Ovary (tissue), 3 donors: Measurements from ENCODE around the gene SRC.

Source experiments
- EP300 ChIP-seq: sonication (generic); formaldehyde crosslinking; IDR thresholded peaks from one replicate; pipeline ENCODE4 v1.6.1; 2017; ENCODE audit warnings: antibody characterized with exemption
- POLR2A ChIP-seq: fragments of 450-650 bp; IDR thresholded peaks from one replicate; pipeline ENCODE4 v1.6.1; 2017; ENCODE audit warnings: antibody characterized with exemption, mild to moderate bottlenecking, moderate library complexity
- TF ChIP-seq, protein P1 (sequence below), 3 donors: fragments of 450-650 bp in 2 of 3; fragments of 200-600 bp in 1 of 3; IDR thresholded peaks; one replicate each; pipeline versions ENCODE4 v1.5.1 to v1.8.0; 2016 to 2022; ENCODE audit warnings: antibody characterized with exemption in 3 of 3, mild to moderate bottlenecking in 1 of 3
- donor health status: DM: no; HTN: no; CAD: no.

DNA sequence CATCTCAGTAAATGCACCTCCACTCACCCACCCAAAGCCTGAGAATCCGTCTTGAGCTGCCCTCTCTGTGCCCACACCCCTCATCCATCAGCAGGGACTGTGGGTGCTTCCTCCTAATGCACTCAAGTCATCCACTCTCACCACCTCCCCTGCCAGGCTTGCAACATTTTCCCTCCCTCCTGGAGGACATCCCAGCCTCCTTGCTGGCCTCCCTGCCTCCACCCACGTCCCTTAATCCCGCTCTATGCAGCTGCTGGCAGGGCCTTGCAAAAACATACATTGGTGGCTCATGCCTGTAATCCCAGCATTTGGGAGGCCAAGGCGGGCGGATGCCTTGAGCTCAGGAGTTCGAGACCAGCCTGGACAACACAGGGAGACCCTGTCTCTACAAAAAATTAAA lies 15.6 kb upstream of the SRC start:
- TF ChIP-seq, protein P1, sequence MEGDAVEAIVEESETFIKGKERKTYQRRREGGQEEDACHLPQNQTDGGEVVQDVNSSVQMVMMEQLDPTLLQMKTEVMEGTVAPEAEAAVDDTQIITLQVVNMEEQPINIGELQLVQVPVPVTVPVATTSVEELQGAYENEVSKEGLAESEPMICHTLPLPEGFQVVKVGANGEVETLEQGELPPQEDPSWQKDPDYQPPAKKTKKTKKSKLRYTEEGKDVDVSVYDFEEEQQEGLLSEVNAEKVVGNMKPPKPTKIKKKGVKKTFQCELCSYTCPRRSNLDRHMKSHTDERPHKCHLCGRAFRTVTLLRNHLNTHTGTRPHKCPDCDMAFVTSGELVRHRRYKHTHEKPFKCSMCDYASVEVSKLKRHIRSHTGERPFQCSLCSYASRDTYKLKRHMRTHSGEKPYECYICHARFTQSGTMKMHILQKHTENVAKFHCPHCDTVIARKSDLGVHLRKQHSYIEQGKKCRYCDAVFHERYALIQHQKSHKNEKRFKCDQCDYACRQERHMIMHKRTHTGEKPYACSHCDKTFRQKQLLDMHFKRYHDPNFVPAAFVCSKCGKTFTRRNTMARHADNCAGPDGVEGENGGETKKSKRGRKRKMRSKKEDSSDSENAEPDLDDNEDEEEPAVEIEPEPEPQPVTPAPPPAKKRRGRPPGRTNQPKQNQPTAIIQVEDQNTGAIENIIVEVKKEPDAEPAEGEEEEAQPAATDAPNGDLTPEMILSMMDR (IDR thresholded peaks at IDR 0.05): no peak
- TF ChIP-seq EP300 (no peak), POLR2A (no peak)
